Activated T-cell treated with anti-CD3 and anti-CD28 coated beads, Interleukin-2, amount 50 U/mL, for 4 hours (primary cell): Measurements from ENCODE around the gene EFEMP1. TPM values are rescaled to one million over a fixed set of nuclear protein-coding genes. Genes with fewer than 3 reads are reported as not detected.

ENCODE experiments used
- ATAC-seq, 2 donors: fragments of 200-7000 bp; cut with Tn5 transposase; one replicate each; pipeline ENCODE4 v1.10.0; 2021
- DNase-seq: peaks from one replicate; pipeline ENCODE4 v3.0.0-alpha.2; 2020
- H3K27me3 Mint-ChIP-seq: one replicate; pipeline ENCODE4 v1.8.0; 2021; ENCODE audit warnings: low read depth, mixed read lengths
- H3K36me3 Mint-ChIP-seq: one replicate; pipeline ENCODE4 v1.8.0; 2022; ENCODE audit warnings: mixed read lengths; ENCODE audit not compliant: insufficient read depth
- H3K4me1 Mint-ChIP-seq: one replicate; pipeline ENCODE4 v1.8.0; 2021; ENCODE audit warnings: low read depth, mixed read lengths
- H3K4me3 Mint-ChIP-seq: one replicate; pipeline ENCODE4 v1.8.0; 2021; ENCODE audit warnings: mild to moderate bottlenecking, moderate library complexity, mixed read lengths
- H3K9me3 Mint-ChIP-seq: one replicate; pipeline ENCODE4 v1.8.0; 2021; ENCODE audit warnings: mixed read lengths
- total RNA-seq, 3 donors: library from RNA; stranded (reverse); gene quantifications; one replicate each; pipeline ENCODE4 v1.2.1, GENCODE V29; 2021

Gene EFEMP1
- total RNA-seq, 3 donors from 2014 or later: 0.25 to 0.43 (median 0.40) TPM

- no peak for DNase-seq
- H3K4me3 Mint-ChIP-seq: no peak overlapping the region
- no peaks in the 10 kb centered on the region for H3K36me3 Mint-ChIP-seq
- no peak for ATAC-seq
- H3K9me3 Mint-ChIP-seq: no peaks in the 10 kb centered on the region
- no peaks in the 10 kb centered on the region for H3K4me1 Mint-ChIP-seq
- H3K27me3 Mint-ChIP-seq: peaks cover 1% of the 10 kb centered on the region
Measured at GRCh38 chr2:55898386-55899040, 25.1 kb downstream of the EFEMP1 start.

GRCh38 chr2:55896633-55897032, 26.9 kb downstream of the EFEMP1 start:
- no peaks in the 10 kb centered on the region for H3K9me3 Mint-ChIP-seq

GRCh38 chr2:55894720-55895119, 28.9 kb downstream of the EFEMP1 start:
- Mint-ChIP-seq H3K9me3 (no peaks in the 10 kb centered on the region), H3K27me3 (peaks cover 1% of the 10 kb centered on the region), H3K4me3 (no peak overlapping the region), H3K4me1 (no peaks in the 10 kb centered on the region), H3K36me3 (no peaks in the 10 kb centered on the region)
- no peak for DNase-seq
- no peak for ATAC-seq

More at GRCh38 chr2:55896633-55897032, 26.9 kb downstream of the EFEMP1 start:
- H3K36me3 Mint-ChIP-seq: no peaks in the 10 kb centered on the region
- DNase-seq (no peak), ATAC-seq (no peak)
- no peaks in the 10 kb centered on the region for H3K4me1 Mint-ChIP-seq
- no peak overlapping the region for H3K4me3 Mint-ChIP-seq
- H3K27me3 Mint-ChIP-seq: peaks cover 1% of the 10 kb centered on the region

- ATAC-seq (no peak), DNase-seq (no peak)
- Mint-ChIP-seq H3K9me3 (no peaks in the 10 kb centered on the region), H3K36me3 (no peaks in the 10 kb centered on the region), H3K4me1 (no peaks in the 10 kb centered on the region), H3K4me3 (no peak overlapping the region), H3K27me3 (peaks cover 1% of the 10 kb centered on the region)
Measured at GRCh38 chr2:55891671-55892094, 31.9 kb downstream of the EFEMP1 start.

- H3K4me3 Mint-ChIP-seq: no peak overlapping the region
- no peak for DNase-seq
- H3K27me3 Mint-ChIP-seq: no peaks in the 10 kb centered on the region
- no peaks in the 10 kb centered on the region for H3K9me3 Mint-ChIP-seq
- H3K4me1 Mint-ChIP-seq: no peaks in the 10 kb centered on the region
- ATAC-seq: no peak
- no peaks in the 10 kb centered on the region for H3K36me3 Mint-ChIP-seq
Measured at GRCh38 chr2:55888936-55889335, 34.6 kb downstream of the EFEMP1 start.

GRCh38 chr2:55887901-55888624, 35.5 kb downstream of the EFEMP1 start:
- DNase-seq: no peak
- Mint-ChIP-seq H3K9me3 (no peaks in the 10 kb centered on the region), H3K4me1 (no peaks in the 10 kb centered on the region), H3K4me3 (no peak overlapping the region), H3K36me3 (no peaks in the 10 kb centered on the region), H3K27me3 (no peaks in the 10 kb centered on the region)
- ATAC-seq: no peak

GRCh38 chr2:55887351-55887750, 36.2 kb downstream of the EFEMP1 start:
- no peaks in the 10 kb centered on the region for H3K36me3 Mint-ChIP-seq
- no peaks in the 10 kb centered on the region for H3K4me1 Mint-ChIP-seq
- ATAC-seq (no peak), DNase-seq (no peak)
- H3K9me3 Mint-ChIP-seq: no peaks in the 10 kb centered on the region
- H3K27me3 Mint-ChIP-seq: no peaks in the 10 kb centered on the region
- no peak overlapping the region for H3K4me3 Mint-ChIP-seq

GRCh38 chr2:55885944-55886281, 37.7 kb downstream of the EFEMP1 start:
- DNase-seq (no peak), ATAC-seq (no peak)
- Mint-ChIP-seq H3K36me3 (no peaks in the 10 kb centered on the region), H3K4me3 (no peak overlapping the region), H3K27me3 (no peaks in the 10 kb centered on the region), H3K4me1 (no peaks in the 10 kb centered on the region), H3K9me3 (no peaks in the 10 kb centered on the region)

- H3K4me3 Mint-ChIP-seq: no peak overlapping the region
- no peaks in the 10 kb centered on the region for H3K4me1 Mint-ChIP-seq
- DNase-seq (no peak), ATAC-seq (no peak)
- H3K36me3 Mint-ChIP-seq: no peaks in the 10 kb centered on the region
- no peaks in the 10 kb centered on the region for H3K9me3 Mint-ChIP-seq
- H3K27me3 Mint-ChIP-seq: no peaks in the 10 kb centered on the region
Measured at GRCh38 chr2:55885127-55885943, 38.2 kb downstream of the EFEMP1 start.

- no peaks in the 10 kb centered on the region for H3K27me3 Mint-ChIP-seq
- no peak for ATAC-seq
- no peaks in the 10 kb centered on the region for H3K9me3 Mint-ChIP-seq
- H3K36me3 Mint-ChIP-seq: no peaks in the 10 kb centered on the region
- no peak for DNase-seq
- no peaks in the 10 kb centered on the region for H3K4me1 Mint-ChIP-seq
- no peak overlapping the region for H3K4me3 Mint-ChIP-seq
Measured at GRCh38 chr2:55883829-55884228, 39.8 kb downstream of the EFEMP1 start.

- Mint-ChIP-seq H3K9me3 (no peaks in the 10 kb centered on the region), H3K36me3 (no peaks in the 10 kb centered on the region), H3K4me1 (no peaks in the 10 kb centered on the region), H3K27me3 (no peaks in the 10 kb centered on the region), H3K4me3 (no peak overlapping the region)
- DNase-seq (no peak), ATAC-seq (no peak)
Measured at GRCh38 chr2:55883357-55883756, 40.2 kb downstream of the EFEMP1 start.

- no peaks in the 10 kb centered on the region for H3K36me3 Mint-ChIP-seq
- H3K4me3 Mint-ChIP-seq: no peak overlapping the region
- H3K27me3 Mint-ChIP-seq: no peaks in the 10 kb centered on the region
- H3K9me3 Mint-ChIP-seq: no peaks in the 10 kb centered on the region
- H3K4me1 Mint-ChIP-seq: no peaks in the 10 kb centered on the region
- DNase-seq (no peak), ATAC-seq (no peak)
Measured at GRCh38 chr2:55882954-55883353, 40.6 kb downstream of the EFEMP1 start.

GRCh38 chr2:55880416-55881143, 43.0 kb downstream of the EFEMP1 start:
- Mint-ChIP-seq H3K4me1 (no peaks in the 10 kb centered on the region), H3K27me3 (no peaks in the 10 kb centered on the region), H3K4me3 (no peak overlapping the region), H3K36me3 (no peaks in the 10 kb centered on the region), H3K9me3 (no peaks in the 10 kb centered on the region)
- ATAC-seq: no peak
- no peak for DNase-seq

GRCh38 chr2:55879976-55880375, 43.6 kb downstream of the EFEMP1 start:
- Mint-ChIP-seq H3K4me3 (no peak overlapping the region), H3K4me1 (no peaks in the 10 kb centered on the region), H3K9me3 (no peaks in the 10 kb centered on the region), H3K27me3 (no peaks in the 10 kb centered on the region), H3K36me3 (no peaks in the 10 kb centered on the region)
- DNase-seq (no peak), ATAC-seq (no peak)
